ENCODE measurements around the gene ABHD16B. TPM values are rescaled to one million over a fixed set of nuclear protein-coding genes. Genes with fewer than 3 reads are reported as not detected.

The ABHD16B gene
- total RNA-seq, 3 donors from 2014 or later: not detected

GRCh38 chr20:63828545-63828944 is 32.8 kb upstream of the ABHD16B start:
- Histone ChIP-seq H3K4me3 (no peak overlapping the region), H3K9me3 (no peaks in the 10 kb centered on the region), H3K36me3 (ENCODE audit: low read depth) (no peaks in the 10 kb centered on the region), H3K4me1 (ENCODE audit: low read depth) (peaks cover 17% of the 10 kb centered on the region)
- intact Hi-C loops (cut with DNase I, micrococcal nuclease): no loop called here
- no peak for TF ChIP-seq CTCF (IDR thresholded peaks at IDR 0.05)
- ATAC-seq: no peak
- DNase-seq: no peak

GRCh38 chr20:63828951-63829350 is 32.3 kb upstream of the ABHD16B start:
- no peak for TF ChIP-seq CTCF (IDR thresholded peaks at IDR 0.05)
- Histone ChIP-seq H3K9me3 (no peaks in the 10 kb centered on the region), H3K36me3 (ENCODE audit: low read depth) (no peaks in the 10 kb centered on the region), H3K4me1 (ENCODE audit: low read depth) (peaks cover 17% of the 10 kb centered on the region), H3K4me3 (no peak overlapping the region)
- intact Hi-C loops (cut with DNase I, micrococcal nuclease): no loop called here
- no peak for ATAC-seq
- no peak for DNase-seq

- intact Hi-C loops (cut with DNase I, micrococcal nuclease): no loop called here
- no peaks in the 10 kb centered on the region for H3K36me3 ChIP-seq (ENCODE audit: low read depth)
- ATAC-seq (no peak), DNase-seq (no peak)
- no peak for TF ChIP-seq CTCF (IDR thresholded peaks at IDR 0.05)
- no peaks in the 10 kb centered on the region for H3K9me3 ChIP-seq
- no peak overlapping the region for H3K4me3 ChIP-seq
- peaks cover 22% of the 10 kb centered on the region for H3K4me1 ChIP-seq (ENCODE audit: low read depth)
Measured at GRCh38 chr20:63829603-63829944, 31.7 kb upstream of the ABHD16B start.

- peaks cover 28% of the 10 kb centered on the region for H3K4me1 ChIP-seq (ENCODE audit: low read depth)
Measured at GRCh38 chr20:63829945-63830835, 31.1 kb upstream of the ABHD16B start.

GRCh38 chr20:63830841-63831588 is 30.3 kb upstream of the ABHD16B start, which contains the start of gene ZBTB46:
Gene ZBTB46, minus strand, starts transcription at chr20:63831264. Its CDS starts 40,507 bp downstream, at chr20:63790757.
- DNase-seq (peak in 2 of 3 donors; percentile 72 to 76), ATAC-seq (peak; percentile 61)
- H3K9me3 ChIP-seq: no peaks in the 10 kb centered on the region
- intact Hi-C loops (cut with DNase I, micrococcal nuclease): no loop called here
- H3K4me3 ChIP-seq: peak within 1 kb of the TSS; percentile 30
- H3K36me3 ChIP-seq (ENCODE audit: low read depth): no peaks in the 10 kb centered on the region
- peaks cover 32% of the 10 kb centered on the region for H3K4me1 ChIP-seq (ENCODE audit: low read depth)
- TF ChIP-seq CTCF (IDR thresholded peaks at IDR 0.05): no peak

More at GRCh38 chr20:63829945-63830835, 31.1 kb upstream of the ABHD16B start:
- no peak for TF ChIP-seq CTCF (IDR thresholded peaks at IDR 0.05)
- intact Hi-C loops (cut with DNase I, micrococcal nuclease): no loop called here
- Histone ChIP-seq H3K4me3 (peak overlapping the region; percentile 30), H3K9me3 (no peaks in the 10 kb centered on the region), H3K36me3 (ENCODE audit: low read depth) (no peaks in the 10 kb centered on the region)
- DNase-seq (peak in 1 of 3 donors; percentile 45), ATAC-seq (no peak)

All from mucosa of descending colon (tissue), 3 donors.